NCI-H774 (cell line): ENCODE measurements around the gene INPP4B.
A peak's percentile ranks its signal among the peaks of the same experiment; 100 is the strongest.
"Not testable (repeated sequence)": the region's sequence is repeated elsewhere in the genome, so short reads cannot be mapped to it uniquely, and the experiment has no call there.

Source experiments
- DNase-seq: peaks from one replicate; lab custom pipeline; 2025; lab: John Stamatoyannopoulos, UW

The INPP4B gene

GRCh38 chr4:142824368-142824767 lies 21.7 kb downstream of the INPP4B start:
- DNase-seq, result no peak

- no peak for DNase-seq
Measured at GRCh38 chr4:142823796-142824195, 22.3 kb downstream of the INPP4B start.

GRCh38 chr4:142818476-142818875 lies 27.6 kb downstream of the INPP4B start:
- DNase-seq, result no peak

GRCh38 chr4:142818031-142818430 lies 28.1 kb downstream of the INPP4B start:
- DNase-seq, result no peak

DNA sequence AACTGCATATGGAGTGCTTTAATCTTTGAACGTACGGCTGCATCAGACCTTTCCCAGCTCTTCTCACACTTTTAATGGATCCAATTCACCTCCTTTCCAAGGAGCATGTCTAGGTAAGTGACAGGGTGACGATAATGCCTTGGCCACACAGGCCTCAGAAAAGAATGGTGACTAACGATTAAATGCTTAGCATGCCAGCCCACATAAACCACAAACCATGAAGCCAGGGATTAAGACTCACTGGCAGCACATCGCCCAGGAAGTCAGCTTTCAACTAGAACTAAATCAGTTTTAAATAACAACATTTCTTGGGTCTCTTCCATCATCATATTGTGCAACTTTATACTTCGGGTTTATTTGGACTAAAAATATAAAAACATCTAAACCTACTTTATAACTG lies 28.7 kb downstream of the INPP4B start:
- no peak for DNase-seq

DNA sequence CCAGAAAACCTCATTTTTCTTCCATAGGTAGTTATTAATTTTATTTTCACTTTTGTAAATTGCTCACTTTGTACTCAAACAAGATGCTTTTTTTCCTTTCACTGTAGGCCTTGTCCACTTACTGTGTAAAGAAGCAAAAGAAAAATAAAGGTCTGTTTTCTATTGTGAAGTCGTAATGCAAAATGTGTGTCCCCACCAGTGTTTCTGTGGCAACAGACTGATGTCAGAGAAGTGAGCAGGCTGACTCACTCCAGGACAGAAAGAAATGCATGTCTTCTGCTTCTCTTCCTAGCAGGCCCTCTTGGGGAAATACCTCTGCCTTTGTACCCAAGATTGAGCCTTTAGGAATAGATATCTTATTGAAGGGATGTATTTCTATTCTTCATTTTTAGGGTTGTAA lies 30.3 kb downstream of the INPP4B start:
- DNase-seq, result peak; percentile 1

- DNase-seq, result no peak
Measured at GRCh38 chr4:142813388-142813787, 32.7 kb downstream of the INPP4B start.

DNA sequence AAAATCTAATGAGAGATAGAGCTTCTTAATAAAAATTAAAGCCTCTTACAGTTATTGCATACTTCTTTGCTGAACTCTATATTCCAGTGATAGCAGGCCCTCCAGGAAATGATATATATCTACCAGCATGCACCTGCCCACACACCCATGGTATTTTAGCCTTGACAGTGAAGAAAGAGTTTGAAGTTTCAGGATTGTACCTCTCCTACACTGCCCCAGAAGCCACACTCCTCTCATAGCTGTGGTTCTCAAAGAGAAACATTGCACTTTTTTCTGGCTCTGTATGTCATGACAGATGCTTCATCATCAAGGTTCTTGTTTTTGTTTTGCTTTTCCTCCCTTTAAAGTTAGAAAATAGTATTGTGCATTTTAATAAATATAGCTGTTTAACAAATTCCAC lies 34.0 kb downstream of the INPP4B start:
- no peak for DNase-seq

GRCh38 chr4:142811034-142811433 lies 35.1 kb downstream of the INPP4B start:
- no peak for DNase-seq

GRCh38 chr4:142809559-142809958 lies 36.5 kb downstream of the INPP4B start:
- no peak for DNase-seq

DNA sequence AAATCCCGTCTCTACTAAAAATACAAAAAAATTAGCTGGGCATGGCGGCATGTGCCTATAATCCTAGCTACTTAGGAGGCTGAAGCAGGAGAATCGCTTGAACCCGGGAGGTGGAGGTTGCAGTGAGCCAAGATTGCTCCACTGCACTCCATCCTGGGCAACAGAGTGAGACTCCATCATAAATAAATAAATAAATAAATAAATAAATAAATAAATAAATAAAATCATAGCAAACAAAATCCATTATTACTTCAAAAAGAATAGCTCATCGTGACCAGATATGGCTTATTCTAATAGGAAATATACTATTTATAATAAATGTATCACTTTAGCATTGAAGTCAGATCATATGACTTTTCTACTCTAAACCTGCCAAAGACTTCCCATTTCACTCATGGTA lies 42.2 kb downstream of the INPP4B start:
- not testable (repeated sequence) for DNase-seq

DNA sequence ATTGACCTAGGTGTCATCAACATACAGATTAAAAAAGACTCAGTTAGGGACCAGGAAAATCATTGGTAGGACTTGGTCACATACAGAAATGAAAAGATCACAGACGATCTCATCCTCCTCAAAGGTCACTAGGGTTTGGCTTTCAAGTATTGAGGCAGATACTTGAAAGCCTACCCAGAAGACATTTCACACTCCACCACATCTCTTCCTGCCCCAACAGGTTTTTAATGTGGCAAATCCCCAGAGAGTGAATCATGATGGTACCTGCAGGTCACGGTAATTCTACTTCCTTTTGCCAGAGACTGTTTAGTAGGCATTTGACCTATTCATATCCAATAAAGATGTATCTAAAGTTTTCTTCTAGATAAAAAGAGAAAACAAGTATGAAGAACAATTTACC lies 44.1 kb downstream of the INPP4B start:
- no peak for DNase-seq

- no peak for DNase-seq
Measured at GRCh38 chr4:142781114-142781513, 65.0 kb downstream of the INPP4B start.

DNA sequence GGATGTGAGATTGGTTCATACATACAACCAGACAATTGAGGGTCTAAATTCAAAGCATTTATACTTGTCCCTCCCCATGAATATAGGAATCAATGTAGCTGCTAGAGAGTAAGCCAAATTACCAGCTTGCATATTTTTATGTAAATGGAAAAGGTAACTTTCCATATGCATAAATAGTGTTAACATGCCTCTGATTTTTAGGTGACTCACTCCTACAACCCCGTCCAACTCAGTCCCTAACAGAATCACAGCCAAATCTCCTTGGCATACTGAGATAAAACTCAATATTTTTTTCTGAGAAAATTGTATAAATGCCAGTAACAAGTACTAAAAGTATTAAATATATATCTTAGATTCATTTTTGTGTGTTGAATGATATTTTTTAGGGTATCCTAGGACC lies 67.2 kb downstream of the INPP4B start:
- DNase-seq, result no peak

DNA sequence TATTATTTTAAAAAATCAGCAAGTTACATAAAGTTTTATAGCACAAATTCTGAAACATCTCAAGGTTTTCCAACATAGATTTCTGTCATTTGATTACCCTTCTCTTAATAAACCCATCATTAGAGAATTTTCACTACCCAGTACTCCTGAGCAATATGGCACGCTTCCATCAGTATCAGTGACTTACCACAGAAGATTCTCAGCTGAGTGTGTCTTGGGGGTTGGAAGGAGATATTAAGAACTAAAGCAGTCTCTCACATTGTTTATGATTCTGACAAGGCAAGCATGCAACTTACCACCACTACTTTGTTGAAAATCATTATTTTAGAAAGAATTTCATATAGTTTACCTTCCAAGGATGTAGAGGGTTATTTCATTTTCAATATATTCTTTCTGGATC lies 67.7 kb downstream of the INPP4B start:
- no peak for DNase-seq

DNA sequence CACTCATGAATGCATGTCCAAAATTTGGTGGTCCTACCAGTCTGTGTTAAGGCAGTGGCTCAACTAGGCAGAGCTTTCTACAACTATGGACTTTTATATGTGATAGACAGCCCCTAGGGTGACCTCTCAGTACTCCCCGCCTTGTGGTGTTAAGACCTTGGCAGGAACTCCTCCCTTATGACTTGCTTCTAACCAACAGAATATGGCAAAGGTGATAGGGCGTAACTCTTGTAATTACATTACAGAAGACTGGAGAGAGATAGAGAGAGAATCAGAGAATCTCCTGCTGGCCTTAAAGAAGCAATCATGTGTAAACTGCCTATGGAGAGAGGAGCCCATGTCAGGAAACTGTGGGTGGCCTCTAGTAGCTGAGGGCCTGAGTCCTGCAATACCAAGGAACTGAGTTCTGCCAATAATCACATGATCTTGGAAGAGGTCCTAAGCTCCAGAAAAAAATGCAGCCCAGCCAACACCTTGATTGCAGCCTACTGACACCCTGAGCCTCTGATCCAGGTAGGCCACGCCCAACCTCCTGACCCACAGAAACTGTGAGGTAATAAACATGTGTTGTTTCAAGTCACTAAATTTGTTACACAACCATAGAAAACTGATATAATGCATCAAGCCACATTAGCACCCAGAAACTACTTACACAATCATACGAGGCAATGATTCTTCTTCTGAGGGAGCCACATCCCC lies 68.9 kb downstream of the INPP4B start:
- DNase-seq, result no peak

DNA sequence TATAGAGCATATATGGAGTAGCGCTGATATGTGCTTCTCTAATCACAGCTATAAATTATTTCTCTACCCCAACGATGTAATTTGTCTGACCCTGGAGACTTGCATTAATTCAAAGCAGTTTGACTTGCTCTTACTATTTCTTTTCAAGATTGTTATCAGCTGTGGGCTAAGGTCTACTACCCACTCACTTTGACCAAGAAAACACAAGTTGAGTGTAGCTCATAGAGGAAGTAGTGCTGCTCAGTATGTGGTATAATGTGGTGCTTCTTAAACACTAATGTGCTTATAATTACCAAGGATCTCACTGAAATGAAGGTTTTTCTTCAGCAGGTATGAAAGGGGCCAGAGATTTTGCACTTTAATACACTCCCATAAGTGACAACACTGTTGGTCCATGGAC lies 70.1 kb downstream of the INPP4B start:
- DNase-seq, result no peak

DNA sequence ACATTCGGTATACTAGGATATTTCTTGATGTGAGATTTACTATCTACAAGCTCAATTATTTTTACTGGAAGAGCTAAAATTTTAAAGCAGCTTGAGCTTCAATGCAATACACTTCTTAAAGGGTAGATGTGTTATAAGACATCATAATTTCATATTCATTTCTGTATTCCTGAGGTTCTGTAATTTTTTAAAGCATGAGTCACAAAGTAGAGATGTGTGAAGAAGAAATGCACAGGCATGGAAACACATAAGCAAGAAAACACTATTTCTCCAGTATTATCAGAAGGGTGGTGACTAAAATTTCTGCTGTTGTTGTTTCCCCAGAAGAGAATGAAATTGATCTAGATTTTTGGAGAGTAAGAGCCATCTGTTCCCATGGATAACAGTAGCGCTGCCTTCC lies 72.6 kb downstream of the INPP4B start:
- no peak for DNase-seq

DNA sequence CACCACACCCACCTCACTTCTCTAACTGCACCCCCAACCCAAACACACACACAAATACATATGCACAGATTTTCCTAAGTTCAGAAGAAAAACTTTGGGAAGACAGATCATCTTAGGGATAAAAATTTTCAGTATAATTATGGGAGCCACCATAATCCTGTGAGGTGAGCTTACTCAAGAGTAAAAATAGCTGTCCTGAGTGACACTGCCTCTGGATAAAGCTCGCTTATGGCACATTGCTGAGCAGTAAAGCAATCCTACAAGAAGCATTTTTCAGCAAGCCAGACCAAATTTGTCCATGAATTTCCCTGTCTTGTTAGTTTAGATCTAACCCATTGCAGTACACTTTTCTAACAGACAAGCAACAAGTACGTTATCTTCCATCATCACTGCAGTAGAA lies 83.8 kb downstream of the INPP4B start:
- DNase-seq, result no peak

- DNase-seq, result no peak
Measured at GRCh38 chr4:142752202-142752786, 93.8 kb downstream of the INPP4B start.

GRCh38 chr4:142743121-142743825 lies 102.8 kb downstream of the INPP4B start:
- DNase-seq, result no peak

- DNase-seq, result no peak
Measured at GRCh38 chr4:142741995-142742394, 104.1 kb downstream of the INPP4B start.

DNA sequence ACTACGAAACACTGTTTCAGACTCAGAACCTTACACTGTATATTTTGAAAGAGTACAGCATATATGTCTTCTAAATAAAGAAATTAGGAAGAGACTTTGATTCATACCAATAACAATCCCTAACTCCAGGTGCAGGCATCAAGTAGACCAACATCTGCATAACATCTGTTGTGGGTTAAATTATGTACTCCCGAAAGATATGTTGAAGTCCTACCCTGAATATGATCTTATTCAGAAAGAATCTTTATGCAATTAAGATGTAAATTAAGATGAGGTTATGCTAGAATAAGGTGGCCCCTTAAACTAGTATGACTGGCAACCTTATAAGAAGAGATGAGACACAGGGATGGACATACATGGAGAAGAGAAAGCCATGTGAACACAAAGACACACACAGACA lies 117.9 kb downstream of the INPP4B start:
- no peak for DNase-seq

DNA sequence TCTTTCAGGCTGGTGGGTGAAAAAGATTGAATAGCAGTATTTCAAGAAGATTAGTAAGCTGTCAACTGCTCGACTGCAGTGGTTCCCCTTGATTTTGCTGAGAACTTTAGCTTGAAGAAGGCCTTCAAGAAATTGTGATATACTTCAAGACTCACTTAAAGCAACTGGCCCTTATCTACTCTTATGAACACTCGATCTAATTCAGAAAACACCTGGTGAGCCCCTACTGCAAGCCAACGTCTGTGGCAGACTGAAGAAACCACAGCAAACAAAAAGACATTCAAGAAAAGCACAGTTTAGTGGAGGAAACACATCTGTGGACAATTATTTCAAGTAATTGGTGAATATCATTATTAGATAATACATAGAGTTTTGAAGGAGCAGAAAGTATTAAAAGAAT lies 119.0 kb downstream of the INPP4B start:
- DNase-seq, result no peak
